Measurements from ENCODE around the gene GCK.
"Not testable (repeated sequence)": the region's sequence is repeated elsewhere in the genome, so short reads cannot be mapped to it uniquely, and the experiment has no call there.

GCK gene

GRCh38 chr7:44177570-44178131, 11.6 kb downstream of the GCK start:
- DNase-seq (ENCODE audit: low spot score), result no peak

DNA sequence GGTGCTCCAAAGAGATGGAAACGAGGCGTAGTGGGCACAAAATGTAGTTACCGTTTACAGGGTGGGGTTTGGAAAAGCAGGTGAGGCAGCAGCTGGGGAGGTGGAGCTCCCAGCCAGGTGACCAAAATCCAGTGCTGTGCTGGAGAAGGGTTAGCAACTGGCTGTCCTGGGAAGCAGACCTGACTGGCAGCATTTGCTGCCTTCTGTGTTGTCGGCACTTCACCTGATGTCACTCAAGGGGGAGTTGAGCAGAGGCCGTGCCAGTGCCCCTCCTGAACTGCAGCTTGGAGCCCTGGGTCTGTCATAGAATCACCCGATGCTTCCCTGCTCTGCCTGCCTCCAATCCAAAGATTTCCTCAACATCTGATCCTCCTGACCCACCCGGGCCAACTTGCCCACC, 12.8 kb downstream of the GCK start:
- no peak for DNase-seq (ENCODE audit: low spot score)

- DNase-seq (ENCODE audit: low spot score), result no peak
Observed at GRCh38 chr7:44175730-44176129, 13.5 kb downstream of the GCK start.

GRCh38 chr7:44174694-44174948, 14.6 kb downstream of the GCK start:
- not testable (repeated sequence) for DNase-seq (ENCODE audit: low spot score)

GRCh38 chr7:44173911-44174693, 15.1 kb downstream of the GCK start:
- no peak for DNase-seq (ENCODE audit: low spot score)

DNA sequence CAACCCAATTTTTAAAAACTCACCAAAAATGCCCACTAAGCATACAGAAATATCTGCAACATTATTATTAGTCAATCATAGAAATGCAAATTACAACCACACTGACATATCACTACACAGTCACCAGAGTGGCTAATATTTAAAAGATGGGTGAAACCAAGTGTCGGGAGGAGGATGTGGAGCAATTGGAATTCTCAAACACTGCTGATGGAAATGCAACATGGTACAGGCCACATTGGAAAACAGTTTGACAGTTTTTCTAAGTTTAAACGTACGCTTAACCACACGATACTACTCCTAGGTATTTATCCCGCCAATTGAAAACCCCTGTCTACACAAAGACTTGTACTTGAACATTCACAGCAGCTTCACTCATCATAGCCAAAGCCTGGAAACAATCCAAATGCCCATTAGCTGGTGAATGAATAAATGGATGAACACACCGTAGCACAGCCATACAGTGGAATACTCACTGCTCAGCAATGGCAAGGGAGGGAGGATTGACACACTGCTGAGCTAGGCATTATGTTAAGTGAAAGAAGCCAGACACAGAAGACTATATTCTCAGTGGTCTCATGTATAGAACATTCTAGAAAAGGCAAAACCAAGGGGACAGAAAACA, 16.3 kb downstream of the GCK start:
- no peak for DNase-seq (ENCODE audit: low spot score)

GRCh38 chr7:44172352-44172751, 16.9 kb downstream of the GCK start:
- DNase-seq (ENCODE audit: low spot score), result no peak

DNA sequence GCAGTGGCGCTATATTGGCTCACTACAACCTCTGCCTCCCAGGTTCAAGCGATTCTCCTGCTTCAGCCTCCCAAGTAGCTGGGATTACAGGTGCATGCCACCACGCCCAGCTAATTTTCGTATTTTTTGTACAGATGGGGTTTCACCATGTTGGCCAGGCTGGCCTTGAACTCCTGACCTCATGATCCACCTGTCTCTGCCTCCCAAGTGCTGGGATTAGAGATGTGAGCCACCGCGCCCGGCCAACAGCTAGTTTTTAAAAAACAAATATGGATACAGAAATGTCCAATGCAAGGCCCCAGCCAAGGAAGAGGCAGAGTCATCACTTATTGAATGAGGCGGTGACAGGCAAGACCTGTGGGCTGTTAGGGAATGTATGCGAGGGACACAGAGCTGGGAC, 17.3 kb downstream of the GCK start:
- not testable (repeated sequence) for DNase-seq (ENCODE audit: low spot score)

- DNase-seq (ENCODE audit: low spot score), result no peak
Observed at GRCh38 chr7:44167920-44168319, 21.3 kb downstream of the GCK start.

DNA sequence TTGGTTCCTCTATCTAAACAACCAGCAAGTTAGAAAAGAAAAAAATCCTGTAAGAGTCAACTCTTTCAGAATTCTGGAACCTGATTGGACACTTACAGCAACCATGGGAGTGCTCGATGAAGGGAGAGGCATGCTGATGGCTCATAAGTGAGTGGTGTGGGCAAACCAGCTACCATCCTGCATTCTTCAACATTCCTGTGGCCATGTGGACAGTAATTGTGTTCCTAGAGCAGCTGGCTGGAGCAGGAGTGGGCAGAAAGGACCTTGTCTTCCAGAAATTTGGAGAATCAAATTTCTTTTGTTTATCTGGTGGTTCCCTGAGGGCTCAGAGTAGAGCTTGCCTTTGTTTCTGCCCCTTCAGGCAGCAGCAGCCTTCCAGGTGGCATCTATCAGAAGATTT, 25.6 kb downstream of the GCK start:
- no peak for DNase-seq (ENCODE audit: low spot score)

- DNase-seq (ENCODE audit: low spot score), result no peak
Observed at GRCh38 chr7:44162785-44163395, 26.3 kb downstream of the GCK start.

GRCh38 chr7:44162179-44162578, 27.1 kb downstream of the GCK start:
- DNase-seq (ENCODE audit: low spot score), result no peak

DNA sequence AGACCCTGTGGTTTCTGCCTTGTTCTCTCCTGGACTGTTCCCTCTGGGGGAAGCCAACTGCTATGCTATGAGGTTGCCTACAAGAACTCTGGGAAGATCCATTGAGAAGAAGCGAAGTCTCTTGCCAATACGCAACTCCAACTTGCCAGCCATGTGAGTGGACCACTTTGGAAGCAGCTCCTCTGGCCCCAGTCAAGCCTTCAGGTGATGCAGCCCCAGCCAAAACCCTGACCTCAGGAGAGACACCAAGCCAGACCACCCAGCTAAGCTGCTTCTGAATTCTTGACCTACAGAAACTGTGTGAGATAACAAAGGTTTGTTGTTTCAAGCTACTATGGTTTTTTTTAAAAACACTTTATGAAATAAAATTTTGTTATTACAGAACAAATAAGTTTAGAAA, 27.9 kb downstream of the GCK start:
- DNase-seq (ENCODE audit: low spot score), result no peak

DNA sequence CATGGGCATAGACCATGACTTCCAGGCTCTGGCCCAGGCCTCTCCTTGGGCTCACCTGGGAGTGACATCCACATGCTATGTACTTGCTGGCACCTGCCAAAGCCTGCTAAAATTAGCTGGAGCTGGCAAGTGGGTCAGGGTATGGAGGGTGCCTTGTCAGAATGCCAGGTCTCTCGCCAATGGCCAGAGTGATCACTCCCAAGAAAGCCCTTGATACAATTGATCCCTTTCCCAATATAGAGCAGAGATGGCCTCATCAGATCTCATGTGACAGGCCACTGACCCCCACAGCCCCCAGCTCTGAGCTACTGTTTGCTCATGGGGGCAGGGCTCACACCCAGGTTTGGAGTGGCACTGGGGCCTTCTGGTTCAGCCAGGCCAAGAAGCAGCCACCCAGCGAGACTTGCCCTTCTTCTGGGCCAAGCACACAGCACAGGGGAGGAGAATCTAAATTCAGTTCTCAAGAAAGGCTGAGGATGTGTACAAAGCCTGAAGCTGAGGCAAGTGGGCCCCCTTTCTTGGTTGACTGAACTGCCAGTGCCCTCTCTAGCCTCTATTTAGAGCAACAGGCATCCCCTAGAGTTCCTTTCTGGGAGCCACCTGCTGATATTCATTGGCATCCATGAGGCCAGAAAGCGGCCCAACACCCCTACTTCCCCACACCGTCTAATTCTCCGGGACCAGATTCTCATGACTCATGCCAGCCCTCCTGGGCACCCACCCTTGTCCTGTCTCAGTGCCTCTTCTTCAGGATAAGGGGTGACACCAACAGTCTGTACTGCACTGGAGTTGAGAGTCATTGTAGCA, 29.2 kb downstream of the GCK start:
- peak; percentile 84 for DNase-seq (ENCODE audit: low spot score)

- no peak for DNase-seq (ENCODE audit: low spot score)
Observed at GRCh38 chr7:44158873-44159631, 30.2 kb downstream of the GCK start.

DNA sequence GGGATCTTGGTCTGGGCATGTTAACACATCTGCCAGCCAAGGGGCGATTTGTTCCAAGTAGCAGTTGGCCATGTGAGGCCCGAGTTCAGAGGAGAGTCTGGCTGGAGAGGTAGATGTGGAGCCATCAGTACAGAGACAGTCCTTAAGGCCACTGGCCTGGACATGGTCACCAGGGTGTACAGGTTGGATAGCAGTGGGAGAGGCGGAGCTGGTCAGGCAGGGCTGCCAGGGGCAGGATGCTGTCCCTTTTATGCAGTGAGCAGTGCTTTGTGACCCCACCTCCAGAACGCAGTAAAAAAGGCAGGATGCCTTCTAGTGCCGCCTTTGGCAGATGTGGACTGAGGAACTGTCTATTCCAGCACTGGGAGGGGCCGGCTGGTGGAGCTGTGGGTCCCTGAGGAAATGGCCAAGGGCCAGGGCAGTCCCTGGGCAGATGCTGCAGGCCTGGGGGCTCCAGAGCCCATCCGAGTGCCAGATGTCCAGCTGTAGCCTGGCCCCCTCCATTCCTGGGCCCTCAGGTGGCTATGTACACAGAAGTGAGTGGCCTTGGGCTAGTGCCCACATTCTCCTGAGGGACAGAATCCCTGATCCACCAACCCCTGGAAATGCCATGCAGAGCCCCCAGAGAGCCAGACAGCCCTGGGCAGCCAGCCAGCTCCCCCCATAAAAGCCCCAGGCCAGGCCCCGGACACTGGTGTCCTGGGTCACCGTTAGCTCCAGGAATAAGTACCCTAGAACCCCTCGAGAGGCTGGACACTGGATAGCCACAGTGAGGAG, 31.0 kb downstream of the GCK start:
- DNase-seq (ENCODE audit: low spot score), result no peak

- DNase-seq (ENCODE audit: low spot score), result no peak
Observed at GRCh38 chr7:44157116-44158080, 31.8 kb downstream of the GCK start.

DNA sequence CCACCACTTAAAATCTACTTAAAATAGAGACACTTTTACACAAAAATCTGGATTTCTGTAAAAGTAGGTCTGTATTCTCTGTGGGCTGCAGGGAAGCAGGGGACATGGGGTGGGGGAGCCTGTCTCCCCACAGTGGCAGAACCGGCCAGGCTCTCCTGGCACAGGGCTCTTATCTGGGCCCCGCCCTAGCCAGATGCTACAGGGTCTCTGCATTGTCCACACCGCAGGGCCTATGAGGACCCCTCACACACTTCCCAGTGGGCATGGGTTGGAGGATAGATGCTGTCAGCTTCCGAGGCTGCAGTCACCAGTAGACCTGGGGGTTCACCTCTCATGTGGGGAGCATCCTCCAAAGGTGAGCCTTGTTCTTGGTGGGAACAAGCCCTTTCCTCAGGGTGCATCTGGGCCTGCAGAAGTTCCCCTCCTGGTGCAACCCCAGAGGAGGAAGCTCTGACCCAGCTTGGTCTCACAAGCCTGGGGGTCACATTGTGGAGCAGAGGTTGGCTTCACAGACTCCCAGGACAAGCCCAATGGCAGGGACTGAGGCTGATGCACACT, 32.7 kb downstream of the GCK start:
- DNase-seq (ENCODE audit: low spot score), result no peak

Measured in cerebellar cortex (tissue), 1 donor.